ENCODE data around the gene ARFGEF3.

- TF ChIP-seq, protein P1, sequence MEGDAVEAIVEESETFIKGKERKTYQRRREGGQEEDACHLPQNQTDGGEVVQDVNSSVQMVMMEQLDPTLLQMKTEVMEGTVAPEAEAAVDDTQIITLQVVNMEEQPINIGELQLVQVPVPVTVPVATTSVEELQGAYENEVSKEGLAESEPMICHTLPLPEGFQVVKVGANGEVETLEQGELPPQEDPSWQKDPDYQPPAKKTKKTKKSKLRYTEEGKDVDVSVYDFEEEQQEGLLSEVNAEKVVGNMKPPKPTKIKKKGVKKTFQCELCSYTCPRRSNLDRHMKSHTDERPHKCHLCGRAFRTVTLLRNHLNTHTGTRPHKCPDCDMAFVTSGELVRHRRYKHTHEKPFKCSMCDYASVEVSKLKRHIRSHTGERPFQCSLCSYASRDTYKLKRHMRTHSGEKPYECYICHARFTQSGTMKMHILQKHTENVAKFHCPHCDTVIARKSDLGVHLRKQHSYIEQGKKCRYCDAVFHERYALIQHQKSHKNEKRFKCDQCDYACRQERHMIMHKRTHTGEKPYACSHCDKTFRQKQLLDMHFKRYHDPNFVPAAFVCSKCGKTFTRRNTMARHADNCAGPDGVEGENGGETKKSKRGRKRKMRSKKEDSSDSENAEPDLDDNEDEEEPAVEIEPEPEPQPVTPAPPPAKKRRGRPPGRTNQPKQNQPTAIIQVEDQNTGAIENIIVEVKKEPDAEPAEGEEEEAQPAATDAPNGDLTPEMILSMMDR (IDR thresholded peaks at IDR 0.05): no peak
- TF ChIP-seq POLR2AphosphoS5 (IDR thresholded peaks at IDR 0.05): no peak
These were observed 78.0 kb downstream of the ARFGEF3 start for GRCh38 chr6:138239774-138240173.
